BJ (cell line): Measurements from ENCODE around the gene SLC4A5. TPM values are rescaled to one million over a fixed set of nuclear protein-coding genes. Genes with fewer than 3 reads are reported as not detected.

Source experiments
- CTCF ChIA-PET: fragments of 350-600 bp; formaldehyde crosslinking; extraction: SDS; loops from one replicate; lab custom pipeline; 2021; ENCODE audit warnings: antibody characterized with exemption, inconsistent platforms; lab: Yijun Ruan, JAX
- POLR2A ChIA-PET: fragments of 300-600 bp; sonication (Branson Sonifier 250); formaldehyde crosslinking; extraction: SDS; loops from one replicate; lab custom pipeline; 2021; ENCODE audit warnings: antibody characterized with exemption; lab: Charles Lee
- DNase-seq: peaks from one replicate; pipeline ENCODE4 v3.0.0-alpha.2; 2011; ENCODE audit warnings: low read depth
- H3K27me3 ChIP-seq: 2 replicates; pipeline ENCODE4 v1.6.0; 2011; ENCODE audit warnings: low read length; ENCODE audit not compliant: control insufficient read depth, insufficient read depth
- H3K36me3 ChIP-seq: 2 replicates; pipeline ENCODE4 v1.5.1; 2011; ENCODE audit warnings: low read length; ENCODE audit not compliant: control insufficient read depth, insufficient read depth
- H3K4me3 ChIP-seq: 2 replicates; pipeline ENCODE4 v1.5.1; 2011; ENCODE audit warnings: low read depth, mild to moderate bottlenecking, control low read depth, low read length
- CTCF ChIP-seq: IDR thresholded peaks from 2 replicates; pipeline ENCODE4 v1.5.1; 2011; ENCODE audit warnings: low read depth, mild to moderate bottlenecking, control low read depth, inconsistent platforms, low read length, moderate library complexity; ENCODE audit not compliant: insufficient read depth
- polyA plus RNA-seq: library from polyadenylated mRNA; depleted of rRNA; stranded (reverse); fragments of >200 nt; gene quantifications from 2 replicates; pipeline ENCODE4 v1.2.3, GENCODE V29; 2011

The SLC4A5 gene
- polyA plus RNA-seq, 1 experiment = 0.07 TPM

- Histone ChIP-seq H3K36me3 (no peaks in the 10 kb centered on the region), H3K27me3 (no peaks in the 10 kb centered on the region), H3K4me3 (peak overlapping the region; percentile 100)
- no peak for TF ChIP-seq CTCF
- DNase-seq = no peak
- ChIA-PET CTCF (interaction anchor here (0.8 to 2.1 kb wide), 9 partner anchors 10 to 78 kb away, joined by 3 to 10 read pairs (median 4); partner anchors contain the start of gene MOB1A), POLR2A (no interaction called here)
Observed at GRCh38 chr2:74198023-74198460, 145.2 kb downstream of the SLC4A5 start.

GRCh38 chr2:74197049-74197448 lies 146.2 kb downstream of the SLC4A5 start:
- POLR2A ChIA-PET = no interaction called here
- no peaks in the 10 kb centered on the region for H3K27me3 ChIP-seq
- H3K36me3 ChIP-seq = no peaks in the 10 kb centered on the region
- TF ChIP-seq CTCF = no peak
- no peak overlapping the region for H3K4me3 ChIP-seq
- CTCF ChIA-PET = interaction anchor here (0.6 to 1.3 kb wide), 5 partner anchors 18 to 77 kb away, joined by 3 read pairs; partner anchors contain the start of gene MOB1A
- DNase-seq = no peak

- no peak overlapping the region for H3K4me3 ChIP-seq
- H3K36me3 ChIP-seq = no peaks in the 10 kb centered on the region
- peaks cover 2% of the 10 kb centered on the region; the same call in 1 of the 2 replicates for H3K27me3 ChIP-seq
- no peak for TF ChIP-seq CTCF
- DNase-seq = no peak
- POLR2A ChIA-PET = no interaction called here
- CTCF ChIA-PET = no interaction called here
Observed at GRCh38 chr2:74194799-74195198, 148.4 kb downstream of the SLC4A5 start.

- H3K36me3 ChIP-seq = no peaks in the 10 kb centered on the region
- no peak overlapping the region for H3K4me3 ChIP-seq
- ChIA-PET POLR2A (interaction anchor here (0.7 kb wide), 1 partner anchor 203 kb away, joined by 6 read pairs; no protein-coding TSS in a partner anchor), CTCF (no interaction called here)
- no peak for TF ChIP-seq CTCF
- peaks cover 2% of the 10 kb centered on the region; the same call in 1 of the 2 replicates for H3K27me3 ChIP-seq
- DNase-seq = no peak
Observed at GRCh38 chr2:74191596-74192380, 151.4 kb downstream of the SLC4A5 start.

- H3K27me3 ChIP-seq = peaks cover 2% of the 10 kb centered on the region; the same call in 1 of the 2 replicates
- TF ChIP-seq CTCF = no peak
- CTCF ChIA-PET = interaction anchor here (1.0 to 1.6 kb wide), 3 partner anchors 9 to 41 kb away, joined by 3 to 8 read pairs (median 4); partner anchors contain the start of genes BOLA3 and MTHFD2
- no peak overlapping the region for H3K4me3 ChIP-seq
- no peaks in the 10 kb centered on the region for H3K36me3 ChIP-seq
- DNase-seq = no peak
- POLR2A ChIA-PET = interaction anchor here (0.5 to 1.3 kb wide), 2 partner anchors 10 to 553 kb away, joined by 4 to 14 read pairs; partner anchors contain the start of gene MOB1A
Observed at GRCh38 chr2:74188696-74189095, 154.5 kb downstream of the SLC4A5 start.
